Activated T-cell treated with anti-CD3 and anti-CD28 coated beads, Interleukin-2, amount 50 U/mL, for 48 hours (primary cell): ENCODE data around the gene ARHGAP42.

Experiments used
- DNase-seq, 2 experiments: peaks; one replicate each; pipeline ENCODE4 v3.0.0-alpha.2; 2020

Gene ARHGAP42

GRCh38 chr11:100841711-100842407 lies 154.8 kb downstream of the ARHGAP42 start:
- DNase-seq = no peak

GRCh38 chr11:100847696-100848216 lies 160.7 kb downstream of the ARHGAP42 start:
- no peak for DNase-seq

DNA sequence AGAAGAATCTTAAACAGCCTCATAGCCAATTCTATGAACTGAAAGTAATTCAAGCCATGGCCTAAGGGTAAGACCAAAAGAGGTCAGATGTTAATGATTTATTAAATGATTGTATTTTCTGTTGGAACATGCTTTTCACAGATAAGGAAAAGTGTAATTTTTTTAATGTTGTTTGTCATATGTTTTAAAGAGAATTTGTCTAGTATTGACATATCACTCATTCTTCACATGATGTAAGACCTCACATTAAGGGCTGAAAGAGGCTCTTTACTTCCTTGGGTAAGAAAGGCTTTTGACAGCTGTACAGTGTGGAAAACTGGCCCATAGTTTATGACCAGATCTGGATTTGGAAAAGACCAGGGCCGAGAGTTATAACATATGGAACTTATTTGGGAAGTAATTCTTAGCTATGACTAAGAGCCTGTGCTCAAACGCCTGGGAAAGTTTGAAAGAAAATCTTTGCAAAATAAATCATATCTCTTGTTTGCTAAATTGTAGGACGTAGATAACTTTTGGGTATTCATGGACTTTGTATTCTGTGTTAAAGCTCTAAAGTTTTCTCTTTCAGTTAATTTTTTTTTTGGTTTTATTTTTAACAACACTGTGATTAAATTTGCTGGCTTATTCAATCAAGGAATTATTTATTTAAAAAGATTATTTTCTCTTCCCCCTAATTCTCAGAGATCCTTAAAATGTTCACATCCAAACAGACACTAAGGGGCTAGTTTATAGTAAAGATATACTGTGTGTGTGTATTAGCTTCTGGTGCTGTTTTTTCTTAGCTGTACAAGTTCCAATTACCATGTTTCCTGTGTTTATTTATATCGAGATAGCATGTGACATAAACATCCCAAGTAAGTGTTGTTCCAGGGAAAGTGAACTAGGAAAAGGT lies 162.2 kb downstream of the ARHGAP42 start:
- DNase-seq = no peak

GRCh38 chr11:100849901-100850235 lies 162.8 kb downstream of the ARHGAP42 start:
- DNase-seq = no peak

- no peak for DNase-seq
Measured at GRCh38 chr11:100851147-100851546, 164.1 kb downstream of the ARHGAP42 start.

GRCh38 chr11:100851584-100852152 lies 164.6 kb downstream of the ARHGAP42 start:
- no peak for DNase-seq

- no peak for DNase-seq
Measured at GRCh38 chr11:100855466-100856067, 168.5 kb downstream of the ARHGAP42 start.

DNA sequence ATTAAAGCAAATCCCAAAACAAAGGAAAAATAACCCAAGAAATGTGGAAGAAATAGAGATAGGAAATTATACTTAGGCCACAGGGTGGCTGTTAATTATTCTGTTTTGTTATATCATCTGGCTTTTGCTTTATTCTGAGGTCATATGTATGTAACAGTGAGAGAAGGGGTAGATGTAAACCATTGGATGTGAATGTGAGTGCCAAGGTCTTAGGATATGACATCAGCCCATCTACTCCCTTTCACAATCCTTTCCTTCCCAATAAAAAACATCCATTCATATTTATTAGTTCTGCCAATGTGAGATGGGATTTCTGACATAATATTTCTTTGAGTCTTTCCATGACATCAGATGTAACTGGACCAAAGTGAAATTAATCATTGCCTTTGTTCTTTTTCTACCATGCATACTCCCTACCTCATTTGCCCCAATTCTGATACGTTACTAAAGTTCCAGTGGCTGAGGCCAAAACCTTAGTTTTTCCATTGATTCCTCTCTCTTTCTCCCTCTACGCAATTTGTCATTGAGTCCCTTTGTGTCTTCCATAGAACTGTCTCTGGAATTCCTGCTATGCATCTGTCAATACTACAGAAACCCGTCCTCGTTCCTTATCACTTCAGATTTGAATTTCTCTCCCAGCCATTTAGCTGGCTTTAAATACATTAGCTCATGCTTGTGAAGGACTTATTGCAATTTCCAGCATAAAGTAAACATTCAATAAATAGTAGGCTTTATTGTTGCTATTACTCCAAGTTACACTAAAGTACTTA lies 170.3 kb downstream of the ARHGAP42 start:
- no peak for DNase-seq

DNA sequence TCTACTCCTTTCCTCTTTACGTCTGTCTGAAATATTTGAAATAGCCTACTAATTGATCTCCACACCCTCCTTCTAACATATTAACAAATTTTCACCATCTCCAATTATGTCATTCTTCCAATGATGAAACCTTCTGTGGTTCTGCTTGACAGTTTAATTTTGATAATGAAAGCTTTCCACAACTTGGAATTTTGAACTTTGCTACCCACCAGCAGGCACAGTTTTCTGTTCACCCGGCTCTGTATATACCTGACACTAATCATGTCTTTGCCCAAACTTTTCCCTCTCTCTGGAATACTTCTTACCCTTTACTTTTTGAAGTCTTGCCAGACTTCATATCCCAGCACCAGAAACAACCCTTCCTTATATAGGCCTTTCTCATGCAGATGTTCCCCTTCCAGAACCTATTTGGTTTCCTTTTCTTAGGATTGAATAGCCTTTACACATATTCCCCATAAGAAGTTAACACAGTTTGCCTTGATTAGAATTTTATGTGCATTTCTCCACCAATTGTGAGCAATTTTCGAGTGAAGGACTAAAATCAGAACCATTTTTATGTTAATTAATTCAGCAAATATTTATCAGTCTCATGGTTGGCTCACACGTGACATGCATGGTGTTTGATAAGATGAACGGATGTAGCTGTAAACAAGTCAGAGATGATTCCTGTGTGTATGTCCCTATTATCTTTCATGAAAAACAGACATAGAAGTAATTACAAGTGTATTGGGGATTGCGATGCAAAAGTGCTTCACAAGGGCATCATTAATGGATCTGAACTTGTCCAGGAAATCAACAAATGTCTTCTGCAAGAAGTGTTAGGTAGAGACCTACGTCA lies 173.4 kb downstream of the ARHGAP42 start:
- no peak for DNase-seq

DNA sequence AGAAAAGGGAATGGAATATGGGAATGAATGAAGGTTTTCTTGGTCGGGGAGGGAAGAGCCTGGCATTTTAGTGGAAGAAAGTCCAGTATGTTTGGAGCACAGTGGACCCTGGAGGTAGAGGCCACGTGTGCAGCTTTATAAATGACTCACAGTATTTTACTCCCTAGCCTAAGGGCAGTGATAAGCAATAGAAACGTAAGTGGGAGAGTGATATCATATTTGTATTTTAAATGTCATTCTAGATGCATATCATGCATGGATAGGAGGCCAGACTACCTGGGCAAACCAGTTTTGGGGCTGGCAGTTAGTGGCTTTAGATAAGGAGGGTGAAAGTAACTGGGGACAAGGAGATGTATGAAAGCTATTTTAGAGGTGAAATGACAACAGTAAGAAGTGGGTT lies 174.1 kb downstream of the ARHGAP42 start:
- DNase-seq = no peak

GRCh38 chr11:100863080-100863581 lies 176.0 kb downstream of the ARHGAP42 start:
- DNase-seq = no peak

DNA sequence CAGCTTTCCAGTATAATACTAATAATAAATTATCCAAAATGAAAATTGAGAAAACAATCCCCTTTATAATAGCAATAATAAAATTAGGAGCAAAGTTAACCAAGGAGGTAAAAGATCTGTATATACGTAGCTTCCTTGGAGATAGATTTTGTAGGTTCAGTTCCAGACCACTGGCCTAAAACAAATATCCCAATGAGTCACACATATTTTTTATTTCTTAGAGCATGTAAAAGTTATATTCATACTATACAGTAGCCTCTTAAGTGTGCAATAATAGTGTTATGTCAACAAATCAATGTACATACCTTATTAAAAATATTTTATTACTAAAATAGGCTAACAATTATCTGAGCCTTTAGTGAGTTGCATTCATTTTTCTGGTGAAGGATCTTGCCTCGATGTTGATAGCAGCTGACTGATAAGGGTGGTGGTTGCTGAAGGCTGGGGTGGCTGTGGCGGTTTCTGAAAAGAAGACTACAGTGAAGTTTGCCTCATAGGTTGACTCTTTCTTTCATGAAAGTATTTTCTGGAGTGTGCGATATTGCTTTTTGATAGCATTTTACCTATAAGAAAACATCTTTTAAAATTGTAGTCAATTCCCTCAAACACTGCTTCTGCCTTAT lies 178.5 kb downstream of the ARHGAP42 start:
- DNase-seq = no peak

- DNase-seq = no peak
Measured at GRCh38 chr11:100866453-100866852, 179.4 kb downstream of the ARHGAP42 start.

- no peak for DNase-seq
Measured at GRCh38 chr11:100867606-100868005, 180.5 kb downstream of the ARHGAP42 start.

DNA sequence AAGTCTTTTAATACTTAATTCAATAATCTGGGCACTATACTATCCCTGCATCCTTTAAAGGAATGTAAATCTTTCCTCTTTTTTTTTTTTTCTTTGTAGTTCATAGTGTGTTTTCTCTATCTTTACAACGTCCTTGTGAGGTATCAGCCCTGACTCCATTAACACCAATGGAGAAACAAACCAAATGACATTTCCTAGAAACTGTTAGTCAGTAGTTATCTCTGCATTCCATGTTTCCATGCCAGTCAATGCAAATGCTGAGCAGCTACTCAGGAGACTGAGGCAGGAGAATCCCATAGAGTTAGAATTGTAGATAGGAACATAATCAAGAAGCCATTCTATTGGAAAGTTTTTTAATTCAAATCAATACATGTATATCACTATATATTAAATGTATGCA lies 182.2 kb downstream of the ARHGAP42 start:
- no peak for DNase-seq

DNA sequence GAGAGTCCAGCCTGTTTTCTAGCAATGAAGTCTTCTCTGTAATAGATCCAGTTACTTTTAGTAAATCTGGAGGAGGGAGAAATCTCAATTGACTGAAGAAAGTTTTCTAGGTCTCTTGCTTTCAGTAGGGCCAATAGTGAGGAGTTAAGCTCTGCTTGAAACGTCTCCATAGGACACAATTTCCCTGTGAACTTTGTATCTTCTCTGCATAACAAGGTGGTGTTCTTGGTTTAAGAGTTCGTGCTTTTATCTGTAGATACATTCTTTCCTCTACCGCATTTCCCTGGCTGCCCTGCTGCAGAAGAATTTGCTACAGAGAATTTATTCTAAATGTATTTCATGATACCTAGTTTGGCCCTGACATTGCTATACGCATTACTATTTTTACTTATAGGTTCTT lies 183.1 kb downstream of the ARHGAP42 start:
- no peak for DNase-seq

- no peak for DNase-seq
Measured at GRCh38 chr11:100872951-100873740, 186.1 kb downstream of the ARHGAP42 start.

DNA sequence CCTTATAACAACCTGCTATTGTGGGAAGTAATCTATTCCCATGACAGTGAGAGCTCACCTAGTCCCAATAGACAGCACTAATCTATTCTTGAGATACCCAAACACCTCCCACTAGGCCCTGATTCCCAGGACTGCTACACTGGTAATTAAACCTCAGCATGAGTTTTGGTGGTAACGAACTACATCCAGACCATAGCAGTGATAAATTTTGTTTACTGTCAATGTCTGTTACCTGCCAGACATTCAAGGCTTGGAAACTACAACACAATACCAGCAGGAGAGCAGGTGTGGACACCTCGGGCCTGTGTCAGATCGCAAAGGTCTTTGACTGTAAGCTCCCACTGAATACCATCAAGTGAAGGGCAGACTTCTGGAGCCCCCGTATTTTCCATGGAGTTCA lies 187.1 kb downstream of the ARHGAP42 start:
- no peak for DNase-seq

- DNase-seq = no peak
Measured at GRCh38 chr11:100875521-100875869, 188.4 kb downstream of the ARHGAP42 start.
